Natural killer cell (primary cell): ENCODE results near the gene RCN1. TPM values are rescaled to one million over a fixed set of nuclear protein-coding genes. Genes with fewer than 3 reads are reported as not detected.

Experiments
- ATAC-seq, 3 donors: fragments of 150-1000 bp in 2 of 3; fragments of 200-7000 bp in 1 of 3; cut with Tn5 transposase; 1 replicate in 1 of 3; 2 replicates in 2 of 3; pipeline ENCODE4 v1.10.0; 2021; ENCODE audit warnings: mild to moderate bottlenecking in 2 of 3, moderate library complexity in 2 of 3
- DNase-seq, 2 donors: peaks; one replicate each; pipeline versions ENCODE4 v3.0.0 to v3.0.0-alpha.2; 2013 to 2021; ENCODE audit warnings: mixed read lengths in 1 of 2
- H3K27ac ChIP-seq: one replicate; pipeline ENCODE4 v1.5.1; 2013; ENCODE audit warnings: mild to moderate bottlenecking, low read length
- H3K27me3 ChIP-seq: one replicate; pipeline ENCODE4 v1.6.1; 2013; ENCODE audit warnings: low read length; ENCODE audit not compliant: control insufficient read depth, insufficient read depth
- H3K36me3 ChIP-seq: one replicate; pipeline ENCODE4 v1.6.1; 2013; ENCODE audit warnings: low read length; ENCODE audit not compliant: control insufficient read depth, insufficient read depth
- H3K4me1 ChIP-seq: one replicate; pipeline ENCODE4 v1.6.1; 2013; ENCODE audit warnings: low read length; ENCODE audit not compliant: control insufficient read depth, insufficient read depth
- H3K4me3 ChIP-seq: one replicate; pipeline ENCODE4 v1.5.1; 2013; ENCODE audit warnings: low read length
- H3K9me3 ChIP-seq: one replicate; pipeline ENCODE4 v1.6.1; 2013; ENCODE audit warnings: low read length; ENCODE audit not compliant: control insufficient read depth, insufficient read depth
- H3K27ac Mint-ChIP-seq, 2 donors: one replicate each; pipeline ENCODE4 v1.8.0; 2022; ENCODE audit warnings: mild to moderate bottlenecking in 2 of 2, mixed read lengths in 2 of 2, moderate library complexity in 1 of 2
- H3K27me3 Mint-ChIP-seq, 2 donors: one replicate each; pipeline ENCODE4 v1.8.0; 2022; ENCODE audit warnings: low read depth in 2 of 2, mixed read lengths in 2 of 2
- H3K36me3 Mint-ChIP-seq: one replicate; pipeline ENCODE4 v1.8.0; 2022; ENCODE audit warnings: mixed read lengths
- H3K4me1 Mint-ChIP-seq, 2 donors: one replicate each; pipeline ENCODE4 v1.8.0; 2022; ENCODE audit warnings: mixed read lengths in 2 of 2
- H3K4me3 Mint-ChIP-seq: one replicate; pipeline ENCODE4 v1.8.0; 2022; ENCODE audit warnings: mild to moderate bottlenecking, moderate library complexity, mixed read lengths
- H3K9me3 Mint-ChIP-seq, 2 donors: one replicate each; pipeline ENCODE4 v1.8.0; 2022; ENCODE audit warnings: mixed read lengths in 2 of 2
- CTCF ChIP-seq: fragments of 200-600 bp; IDR thresholded peaks from one replicate; pipeline ENCODE4 v1.8.0; 2022; ENCODE audit warnings: antibody characterized with exemption
- WGBS: methylation state at CpG from one replicate; pipeline ENCODE4 v1.1.7; 2013; ENCODE audit warnings: missing lambda C conversion rate; ENCODE audit not compliant: insufficient coverage; 5-methylcytosine and 5-hydroxymethylcytosine counted together
- intact Hi-C: fragments of 100-400 bp; cut with micrococcal nuclease; formaldehyde crosslinking; loops from one replicate; pipeline ENCODE4 v1.14.2; 2022
- total RNA-seq, 4 donors: library from RNA; stranded (reverse); fragments of 120-200 nt in 1 of 4; gene quantifications; one replicate each; pipeline versions ENCODE4 v1.2.3 to v1.2.4, GENCODE V29; 2013 to 2022

Gene RCN1
- total RNA-seq, 3 donors from 2014 or later (not counting 1 experiment from before 2014, with no cell fraction given), result 19.1 to 21.2 (median 20.3) TPM

- intact Hi-C loops, result no loop called here
- Histone ChIP-seq H3K27me3 (no peaks in the 10 kb centered on the region), H3K4me3 (no peak overlapping the region), H3K4me1 (no peaks in the 10 kb centered on the region), H3K27ac (no peak overlapping the region), H3K36me3 (no peaks in the 10 kb centered on the region), H3K9me3 (no peaks in the 10 kb centered on the region)
- Mint-ChIP-seq H3K36me3 (peaks cover 6% of the 10 kb centered on the region), H3K9me3 (no peaks in the 10 kb centered on the region), H3K27me3 (peaks cover 15 to 34% of the 10 kb centered on the region in 2 donors), H3K4me1 (no peaks in the 10 kb centered on the region), H3K4me3 (no peak overlapping the region), H3K27ac (no peak overlapping the region)
- 71% methylated on average over 3 of the region's 3 CpGs for WGBS
- ATAC-seq (no peak), DNase-seq (no peak)
- TF ChIP-seq CTCF, result no peak
Measured at GRCh38 chr11:32131321-32131720, 40.4 kb downstream of the RCN1 start.

- H3K9me3 ChIP-seq, result no peaks in the 10 kb centered on the region
- no peak overlapping the region for H3K27ac Mint-ChIP-seq
- H3K36me3 Mint-ChIP-seq, result no peaks in the 10 kb centered on the region
- DNase-seq (no peak), ATAC-seq (no peak)
- no peak for TF ChIP-seq CTCF
- no peak overlapping the region for H3K4me3 Mint-ChIP-seq
- intact Hi-C loops, result no loop called here
- H3K4me1 Mint-ChIP-seq, result peaks cover under 1 to 12% of the 10 kb centered on the region in 2 donors
- no peaks in the 10 kb centered on the region for H3K9me3 Mint-ChIP-seq
- no peak overlapping the region for H3K27ac ChIP-seq
- H3K36me3 ChIP-seq, result no peaks in the 10 kb centered on the region
- 73% methylated on average over 3 of the region's 3 CpGs for WGBS
- H3K27me3 Mint-ChIP-seq, result peaks cover 0 to 3% of the 10 kb centered on the region in 2 donors
- no peaks in the 10 kb centered on the region for H3K27me3 ChIP-seq
- no peak overlapping the region for H3K4me3 ChIP-seq
- H3K4me1 ChIP-seq, result peaks cover 3% of the 10 kb centered on the region
Measured at GRCh38 chr11:32136657-32137056, 45.8 kb downstream of the RCN1 start.

GRCh38 chr11:32137263-32137662, 46.4 kb downstream of the RCN1 start:
- H3K27me3 Mint-ChIP-seq, result peaks cover 0 to 3% of the 10 kb centered on the region in 2 donors
- DNase-seq, result no peak
- H3K4me1 Mint-ChIP-seq, result peaks cover 6 to 18% of the 10 kb centered on the region in 2 donors
- no peak overlapping the region for H3K4me3 ChIP-seq
- no peaks in the 10 kb centered on the region for H3K36me3 ChIP-seq
- H3K9me3 Mint-ChIP-seq, result no peaks in the 10 kb centered on the region
- no peak overlapping the region for H3K4me3 Mint-ChIP-seq
- peaks cover 9% of the 10 kb centered on the region for H3K4me1 ChIP-seq
- no peaks in the 10 kb centered on the region for H3K27me3 ChIP-seq
- no peak for TF ChIP-seq CTCF
- no peak for ATAC-seq
- H3K9me3 ChIP-seq, result no peaks in the 10 kb centered on the region
- H3K27ac Mint-ChIP-seq, result no peak overlapping the region
- H3K36me3 Mint-ChIP-seq, result no peaks in the 10 kb centered on the region
- H3K27ac ChIP-seq, result no peak overlapping the region
- 90% methylated on average over 2 of the region's 2 CpGs for WGBS
- intact Hi-C loops, result no loop called here

- Mint-ChIP-seq H3K36me3 (no peaks in the 10 kb centered on the region), H3K4me1 (peaks cover 12 to 24% of the 10 kb centered on the region in 2 donors), H3K9me3 (no peaks in the 10 kb centered on the region), H3K4me3 (no peak overlapping the region), H3K27ac (no peak overlapping the region), H3K27me3 (no peaks in the 10 kb centered on the region)
- Histone ChIP-seq H3K27ac (no peak overlapping the region), H3K9me3 (no peaks in the 10 kb centered on the region), H3K4me1 (peaks cover 16% of the 10 kb centered on the region), H3K4me3 (no peak overlapping the region), H3K36me3 (no peaks in the 10 kb centered on the region), H3K27me3 (no peaks in the 10 kb centered on the region)
- no peak for ATAC-seq
- intact Hi-C loops, result no loop called here
- TF ChIP-seq CTCF, result no peak
- no peak for DNase-seq
- WGBS, result 93% methylated on average over 3 of the region's 3 CpGs
Measured at GRCh38 chr11:32137869-32138268, 47.0 kb downstream of the RCN1 start.
